ENCODE results near the gene PCDHB5.
"Not testable (repeated sequence)": the region's sequence is repeated elsewhere in the genome, so short reads cannot be mapped to it uniquely, and the experiment has no call there.

DNA sequence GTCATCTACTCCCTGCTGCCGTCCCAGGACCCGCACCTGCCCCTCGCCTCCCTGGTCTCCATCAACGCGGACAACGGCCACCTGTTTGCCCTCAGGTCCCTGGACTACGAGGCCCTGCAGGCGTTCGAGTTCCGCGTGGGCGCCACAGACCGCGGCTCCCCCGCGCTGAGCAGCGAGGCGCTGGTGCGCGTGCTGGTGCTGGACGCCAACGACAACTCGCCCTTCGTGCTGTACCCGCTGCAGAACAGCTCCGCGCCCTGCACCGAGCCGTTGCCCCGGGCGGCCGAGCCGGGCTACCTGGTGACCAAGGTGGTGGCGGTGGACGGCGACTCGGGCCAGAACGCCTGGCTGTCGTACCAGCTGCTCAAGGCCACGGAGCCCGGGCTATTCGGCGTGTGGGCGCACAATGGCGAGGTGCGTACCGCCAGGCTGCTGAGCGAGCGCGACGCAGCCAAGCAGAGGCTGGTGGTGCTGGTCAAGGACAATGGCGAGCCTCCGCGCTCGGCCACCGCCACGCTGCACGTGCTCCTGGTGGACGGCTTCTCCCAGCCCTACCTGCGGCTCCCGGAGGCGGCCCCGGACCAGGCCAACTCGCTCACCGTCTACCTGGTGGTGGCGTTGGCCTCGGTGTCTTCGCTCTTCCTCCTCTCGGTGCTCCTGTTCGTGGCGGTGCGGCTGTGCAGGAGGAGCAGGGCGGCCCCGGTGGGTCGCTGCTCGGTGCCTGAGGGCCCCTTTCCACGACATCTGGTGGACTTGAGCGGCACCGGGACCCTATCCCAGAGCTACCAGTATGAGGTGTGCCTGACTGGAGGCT, 39.5 kb downstream of the PCDHB5 start:
- TF ChIP-seq, protein P1, sequence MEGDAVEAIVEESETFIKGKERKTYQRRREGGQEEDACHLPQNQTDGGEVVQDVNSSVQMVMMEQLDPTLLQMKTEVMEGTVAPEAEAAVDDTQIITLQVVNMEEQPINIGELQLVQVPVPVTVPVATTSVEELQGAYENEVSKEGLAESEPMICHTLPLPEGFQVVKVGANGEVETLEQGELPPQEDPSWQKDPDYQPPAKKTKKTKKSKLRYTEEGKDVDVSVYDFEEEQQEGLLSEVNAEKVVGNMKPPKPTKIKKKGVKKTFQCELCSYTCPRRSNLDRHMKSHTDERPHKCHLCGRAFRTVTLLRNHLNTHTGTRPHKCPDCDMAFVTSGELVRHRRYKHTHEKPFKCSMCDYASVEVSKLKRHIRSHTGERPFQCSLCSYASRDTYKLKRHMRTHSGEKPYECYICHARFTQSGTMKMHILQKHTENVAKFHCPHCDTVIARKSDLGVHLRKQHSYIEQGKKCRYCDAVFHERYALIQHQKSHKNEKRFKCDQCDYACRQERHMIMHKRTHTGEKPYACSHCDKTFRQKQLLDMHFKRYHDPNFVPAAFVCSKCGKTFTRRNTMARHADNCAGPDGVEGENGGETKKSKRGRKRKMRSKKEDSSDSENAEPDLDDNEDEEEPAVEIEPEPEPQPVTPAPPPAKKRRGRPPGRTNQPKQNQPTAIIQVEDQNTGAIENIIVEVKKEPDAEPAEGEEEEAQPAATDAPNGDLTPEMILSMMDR (IDR thresholded peaks at IDR 0.05): not testable (repeated sequence)
- not testable (repeated sequence) for TF ChIP-seq POLR2A, POLR2AphosphoS5 (IDR thresholded peaks at IDR 0.05)

Data from suprapubic skin (tissue), 4 donors.